GM23338 (cell line): ENCODE measurements around the gene IL17REL. TPM values are rescaled to one million over a fixed set of nuclear protein-coding genes. Genes with fewer than 3 reads are reported as not detected.

ENCODE experiments used
- ATAC-seq: fragments of 200-7000 bp; cut with Tn5 transposase; 3 replicates; pipeline ENCODE4 v1.9.1; 2020
- DNase-seq: peaks from one replicate; pipeline ENCODE4 v3.0.0-alpha.2; 2015; ENCODE audit warnings: low spot score
- H2AFZ ChIP-seq: fragments of 200-600 bp; sonication (generic); 2 replicates; pipeline ENCODE4 v1.8.0; 2016; ENCODE audit warnings: antibody characterized with exemption, mild to moderate bottlenecking, moderate library complexity
- H3F3A ChIP-seq: fragments of 200-600 bp; sonication (generic); replicated peaks from 2 replicates; pipeline ENCODE4 v1.8.0; 2017; ENCODE audit warnings: antibody characterized with exemption, mixed run types, low read depth
- H3K27ac ChIP-seq: fragments of 200-600 bp; sonication (generic); 2 replicates; pipeline ENCODE4 v1.6.1; 2016; ENCODE audit warnings: low read depth
- H3K27me3 ChIP-seq: fragments of 200-600 bp; sonication (generic); 2 replicates; pipeline ENCODE4 v1.8.0; 2016; ENCODE audit warnings: mild to moderate bottlenecking, mixed run types, moderate library complexity; ENCODE audit not compliant: insufficient read depth
- H3K36me3 ChIP-seq: fragments of 200-600 bp; sonication (generic); 2 replicates; pipeline ENCODE4 v1.8.0; 2016; ENCODE audit warnings: mild to moderate bottlenecking; ENCODE audit not compliant: insufficient read depth
- H3K4me1 ChIP-seq: fragments of 200-600 bp; sonication (generic); 2 replicates; pipeline ENCODE4 v1.8.0; 2016; ENCODE audit warnings: mild to moderate bottlenecking, moderate library complexity; ENCODE audit not compliant: insufficient read depth
- H3K4me2 ChIP-seq: fragments of 200-600 bp; sonication (generic); 2 replicates; pipeline ENCODE4 v1.7.1; 2017; ENCODE audit warnings: mixed run types
- H3K4me3 ChIP-seq: fragments of 200-600 bp; sonication (generic); 2 replicates; pipeline ENCODE4 v1.6.1; 2016; ENCODE audit warnings: mixed run types
- H3K79me2 ChIP-seq: fragments of 200-600 bp; sonication (generic); replicated peaks from 2 replicates; pipeline ENCODE4 v1.8.0; 2017; ENCODE audit warnings: mild to moderate bottlenecking; ENCODE audit not compliant: insufficient read depth
- H3K9me2 ChIP-seq: fragments of 200-600 bp; sonication (generic); 2 replicates; pipeline ENCODE4 v1.8.0; 2017; ENCODE audit not compliant: insufficient read depth
- H4K20me1 ChIP-seq: fragments of 200-600 bp; sonication (generic); replicated peaks from 2 replicates; pipeline ENCODE4 v1.8.0; 2017; ENCODE audit warnings: mild to moderate bottlenecking; ENCODE audit not compliant: insufficient read depth
- H3K27ac Mint-ChIP-seq: 2 replicates; pipeline ENCODE4 v1.8.0; 2020; ENCODE audit warnings: inconsistent platforms, mild to moderate bottlenecking, moderate library complexity, mixed read lengths
- H3K27me3 Mint-ChIP-seq: 3 replicates; pipeline ENCODE4 v1.8.0; 2022; ENCODE audit warnings: low read depth, mild to moderate bottlenecking, moderate library complexity, mixed read lengths, inconsistent platforms; ENCODE audit not compliant: insufficient read depth, poor library complexity
- H3K36me3 Mint-ChIP-seq: 3 replicates; pipeline ENCODE4 v1.8.0; 2021; ENCODE audit warnings: low read depth, mild to moderate bottlenecking, inconsistent platforms, moderate library complexity, mixed read lengths
- H3K4me1 Mint-ChIP-seq: 3 replicates; pipeline ENCODE4 v1.8.0; 2020; ENCODE audit warnings: mild to moderate bottlenecking, inconsistent platforms, mixed read lengths
- H3K4me3 Mint-ChIP-seq: 3 replicates; pipeline ENCODE4 v1.8.0; 2021; ENCODE audit warnings: moderate library complexity, mild to moderate bottlenecking, inconsistent platforms, mixed read lengths
- H3K9me3 Mint-ChIP-seq: 3 replicates; pipeline ENCODE4 v1.8.0; 2020; ENCODE audit warnings: moderate library complexity, mild to moderate bottlenecking, inconsistent platforms, mixed read lengths
- ETS1 ChIP-seq: IDR thresholded peaks from 2 replicates; pipeline ENCODE4 v1.6.1; 2016; ENCODE audit warnings: antibody characterized with exemption
- EZH2 ChIP-seq: fragments of 200-600 bp; sonication (generic); IDR thresholded peaks from one replicate; pipeline ENCODE4 v1.8.0; 2017; ENCODE audit warnings: antibody characterized with exemption, mild to moderate bottlenecking, low read depth; ENCODE audit not compliant: unreplicated experiment
- JUNB ChIP-seq: IDR thresholded peaks from one replicate; pipeline ENCODE4 v1.6.1; 2016; ENCODE audit warnings: antibody characterized with exemption; ENCODE audit not compliant: unreplicated experiment
- NANOG ChIP-seq: IDR thresholded peaks from 2 replicates; pipeline ENCODE4 v1.6.1; 2016; ENCODE audit warnings: antibody characterized with exemption, borderline replicate concordance
- STAT1 ChIP-seq: IDR thresholded peaks from one replicate; pipeline ENCODE4 v1.6.1; 2016; ENCODE audit warnings: antibody characterized with exemption; ENCODE audit not compliant: unreplicated experiment
- ZNF114 ChIP-seq: fragments of 250-450 bp; sonication (Bioruptor Pico); IDR thresholded peaks from 2 replicates; pipeline ENCODE4 v1.5.0; 2020; ENCODE audit warnings: mild to moderate bottlenecking, moderate library complexity
- ZNF331 ChIP-seq: fragments of 250-450 bp; sonication (Bioruptor Pico); IDR thresholded peaks from 2 replicates; pipeline ENCODE4 v1.5.0; 2020; ENCODE audit warnings: low read depth, mild to moderate bottlenecking, moderate library complexity
- ZNF462 ChIP-seq: fragments of 250-450 bp; sonication (Bioruptor Pico); IDR thresholded peaks from 2 replicates; pipeline ENCODE4 v1.5.0; 2020; ENCODE audit warnings: mild to moderate bottlenecking, moderate library complexity
- polyA plus RNA-seq: library from polyadenylated mRNA; unstranded; fragments of >200 nt; fragmentation: Nextera tagmentation; extraction: Ambion mirVana; gene quantifications from 2 replicates; pipeline ENCODE4 v1.2.1, GENCODE V29; 2016
- total RNA-seq: library from RNA; depleted of rRNA; stranded (reverse); fragments of >200 nt; shearing (Covaris generic); gene quantifications from 2 replicates; pipeline ENCODE4 v1.2.3, GENCODE V29; 2014

The IL17REL gene
- total and polyA plus RNA-seq, 2 experiments from 2014 or later, result 0.31 TPM; not detected in 1

GRCh38 chr22:49968313-49968830, 44.2 kb downstream of the IL17REL start:
- H3K9me2 ChIP-seq, result no peaks in the 10 kb centered on the region
- no peak overlapping the region for H3K27ac Mint-ChIP-seq
- no peak for ATAC-seq
- H3K27me3 ChIP-seq, result peaks cover 32% of the 10 kb centered on the region
- H3K4me1 Mint-ChIP-seq, result peaks cover 8% of the 10 kb centered on the region
- H3K4me3 Mint-ChIP-seq, result no peak overlapping the region
- H3K27me3 Mint-ChIP-seq, result peaks cover 13% of the 10 kb centered on the region
- H3F3A ChIP-seq, result peaks cover 7% of the 10 kb centered on the region; the same call in 1 of the 2 replicates
- no peak overlapping the region for H2AFZ ChIP-seq
- TF ChIP-seq ZNF114, result no peak
- no peak for TF ChIP-seq ETS1
- H3K4me1 ChIP-seq, result no peaks in the 10 kb centered on the region
- H3K4me2 ChIP-seq, result no peak overlapping the region
- H4K20me1 ChIP-seq, result no peaks in the 10 kb centered on the region
- H3K27ac ChIP-seq, result no peak overlapping the region
- H3K36me3 ChIP-seq, result no peaks in the 10 kb centered on the region
- no peak overlapping the region for H3K4me3 ChIP-seq
- H3K9me3 Mint-ChIP-seq, result no peaks in the 10 kb centered on the region; the same call in 2 of the 3 replicates
- peaks cover 5% of the 10 kb centered on the region for H3K79me2 ChIP-seq
- peaks cover 10% of the 10 kb centered on the region for H3K36me3 Mint-ChIP-seq
- DNase-seq, result no peak

GRCh38 chr22:49967706-49968208, 44.8 kb downstream of the IL17REL start:
- H3K36me3 Mint-ChIP-seq, result peaks cover 15% of the 10 kb centered on the region
- TF ChIP-seq ZNF331 (CRISPR knock-in tag) (no peak), STAT1 (no peak), ZNF462 (CRISPR knock-in tag) (no peak), NANOG (no peak), ETS1 (no peak), EZH2 (no peak), JUNB (no peak)
- Histone ChIP-seq H3K4me2 (no peak overlapping the region), H4K20me1 (0 out of 2 replicates have a peak, but pooled peaks cover 2% of the 10 kb centered on the region), H3K4me3 (no peak overlapping the region), H3K9me2 (no peaks in the 10 kb centered on the region), H3K27ac (no peak overlapping the region), H3K27me3 (peaks cover 27% of the 10 kb centered on the region), H3K79me2 (peaks cover 10% of the 10 kb centered on the region), H3K4me1 (no peaks in the 10 kb centered on the region), H2AFZ (no peak overlapping the region), H3K36me3 (no peaks in the 10 kb centered on the region), H3F3A (0 out of 2 replicates have a peak, but pooled peaks cover under 1% of the 10 kb centered on the region)
- H3K4me3 Mint-ChIP-seq, result no peak overlapping the region
- DNase-seq (no peak), ATAC-seq (no peak)
- H3K4me1 Mint-ChIP-seq, result peaks cover 8% of the 10 kb centered on the region
- H3K27ac Mint-ChIP-seq, result no peak overlapping the region
- H3K27me3 Mint-ChIP-seq, result peaks cover 14% of the 10 kb centered on the region
- no peaks in the 10 kb centered on the region; the same call in 2 of the 3 replicates for H3K9me3 Mint-ChIP-seq
